NCI-H146 (cell line): ENCODE measurements around the gene PSMG2.

Experiments used
- DNase-seq: peaks from one replicate; lab custom pipeline; 2025; lab: John Stamatoyannopoulos, UW

PSMG2 gene

DNA sequence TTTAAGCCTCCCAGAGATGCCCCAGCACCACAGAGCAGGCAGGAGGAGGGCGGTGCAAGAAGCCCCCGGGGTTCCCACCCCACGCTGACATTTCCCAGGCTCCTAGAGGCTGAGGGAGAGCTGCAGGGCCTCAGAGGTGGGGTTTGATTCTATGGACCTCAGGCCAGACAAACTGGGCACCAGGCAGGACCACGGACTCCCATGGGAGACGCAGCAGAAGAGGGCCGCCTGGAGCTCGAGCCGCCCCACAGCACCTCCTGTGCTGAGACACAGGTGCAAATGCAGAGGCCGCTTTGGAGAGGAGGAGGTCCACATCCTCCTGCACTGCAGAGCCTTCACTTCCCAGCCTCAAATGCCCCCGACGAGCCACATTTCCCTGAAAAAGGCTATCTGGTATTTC is 62.7 kb downstream of the PSMG2 start:
- no peak for DNase-seq

DNA sequence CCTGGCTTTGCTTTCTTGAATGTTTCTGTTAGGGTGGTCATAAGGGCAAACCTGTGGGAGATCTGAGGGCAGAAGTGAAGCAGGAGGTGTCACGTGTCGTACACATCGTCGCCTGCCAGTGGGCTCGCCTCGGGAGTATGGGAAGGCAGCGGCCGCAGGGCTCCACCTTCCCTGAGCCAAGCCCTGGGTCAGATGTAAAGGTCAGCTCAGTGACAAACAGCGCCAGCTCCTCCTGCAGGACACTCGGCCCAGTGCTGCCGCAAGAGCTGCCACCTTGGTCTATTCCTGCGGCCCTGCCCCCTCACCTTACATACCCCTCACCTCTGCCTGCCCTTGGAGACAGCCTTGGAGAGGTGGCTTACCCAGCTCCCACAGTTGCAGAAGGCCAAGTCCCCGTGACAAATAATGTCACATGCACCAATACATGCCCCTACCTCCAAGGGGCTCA is 64.2 kb downstream of the PSMG2 start:
- no peak for DNase-seq

DNA sequence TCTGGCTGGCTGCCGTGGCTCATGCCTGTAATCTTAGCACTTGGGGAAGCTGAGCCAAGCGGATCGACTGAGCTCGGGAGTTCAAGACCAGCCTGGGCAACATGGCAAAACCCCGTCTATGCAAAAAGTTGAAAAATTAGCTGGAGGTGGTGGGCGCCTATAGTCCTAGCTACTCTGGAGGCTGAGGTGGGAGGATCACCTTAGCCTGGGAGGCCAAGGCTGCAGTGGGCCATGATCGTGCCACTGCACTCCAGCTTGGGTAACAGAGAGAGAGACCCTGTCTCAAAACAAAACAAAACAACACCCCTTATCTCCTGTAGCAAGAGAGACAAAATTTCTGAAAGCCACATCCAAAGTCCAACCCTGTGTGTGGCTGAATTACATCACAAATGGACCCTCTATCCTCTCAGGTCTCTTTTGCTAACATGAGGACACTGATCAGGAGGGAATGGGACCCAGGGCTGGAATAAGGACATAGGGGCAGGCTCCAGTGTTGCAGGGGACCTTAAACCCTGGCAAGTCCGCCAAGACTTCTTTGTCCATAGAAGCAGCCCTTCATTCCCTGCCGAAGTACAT is 64.8 kb downstream of the PSMG2 start:
- no peak for DNase-seq

DNA sequence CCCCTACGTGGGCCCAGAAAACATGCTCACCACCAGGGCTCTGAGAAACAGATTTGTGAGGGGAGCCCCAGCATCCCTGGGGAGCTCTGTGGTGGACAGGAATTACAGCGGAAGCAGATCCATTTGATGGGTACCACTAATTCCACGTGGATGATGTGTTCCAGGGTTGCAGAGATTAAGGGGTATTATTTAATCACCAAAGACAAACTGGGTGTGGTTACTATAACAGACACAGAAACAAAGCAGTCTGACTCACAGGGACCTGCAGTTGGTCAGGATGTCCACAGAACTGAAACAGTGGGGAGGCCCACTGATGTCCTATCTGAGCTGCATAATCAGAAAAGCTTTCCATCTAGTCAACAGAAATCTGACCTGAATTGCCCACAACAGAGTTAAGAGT is 65.8 kb downstream of the PSMG2 start:
- no peak for DNase-seq

DNA sequence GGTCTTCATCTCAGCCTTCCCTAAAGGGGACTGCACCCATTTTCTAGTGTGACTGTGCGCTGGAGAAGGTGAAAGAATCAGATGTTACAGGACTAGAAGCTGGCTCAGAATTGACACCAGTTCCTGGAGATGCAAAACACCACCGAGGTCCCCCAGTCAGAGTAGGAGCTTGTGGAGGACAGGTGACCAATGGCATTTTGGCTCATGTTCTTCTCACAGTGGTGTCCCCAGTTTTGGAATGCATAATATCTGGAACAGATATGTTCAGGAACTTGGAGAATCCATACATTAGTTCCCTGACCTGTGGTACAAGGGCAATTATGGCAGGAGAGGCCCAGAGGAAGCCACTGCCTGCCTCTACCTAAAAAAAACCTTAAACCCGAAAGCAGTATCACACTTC is 66.3 kb downstream of the PSMG2 start:
- no peak for DNase-seq

DNA sequence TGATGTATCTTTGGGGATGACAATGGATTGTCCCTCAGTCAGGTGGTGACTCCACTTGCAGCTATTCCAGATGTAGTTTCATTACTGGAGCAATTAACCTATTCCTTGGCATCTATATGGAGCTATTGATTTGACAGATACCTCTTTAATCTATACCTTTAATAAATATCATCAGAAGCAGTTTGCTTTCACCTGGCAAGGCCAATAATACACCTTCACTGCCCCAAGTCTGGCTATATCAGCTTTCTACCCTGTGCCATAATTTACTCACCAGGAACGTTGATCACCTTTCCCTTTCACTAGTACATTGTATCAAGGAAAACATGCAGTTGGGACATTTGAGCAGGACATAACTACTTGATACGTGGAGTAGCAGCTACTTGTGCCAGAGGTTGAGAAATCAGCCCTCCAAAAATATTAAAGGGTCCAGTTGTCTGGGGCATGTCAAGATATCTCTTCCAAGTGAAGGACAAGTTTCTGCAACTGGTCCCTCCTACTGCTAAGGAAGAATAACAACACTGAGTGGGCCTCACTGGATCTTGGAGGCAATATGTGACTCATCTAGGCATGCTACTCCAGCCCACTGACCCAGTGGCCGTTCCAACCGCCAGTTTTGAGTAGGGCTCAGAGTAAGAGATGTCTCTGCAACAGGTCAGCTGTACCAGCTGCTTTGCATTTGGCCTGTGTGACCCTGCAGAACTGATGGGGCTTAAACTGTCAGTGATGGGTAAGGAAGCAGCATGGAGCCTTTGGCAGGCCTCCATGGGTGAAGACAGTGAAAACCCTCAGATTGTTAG is 67.0 kb downstream of the PSMG2 start:
- DNase-seq, result no peak

DNA sequence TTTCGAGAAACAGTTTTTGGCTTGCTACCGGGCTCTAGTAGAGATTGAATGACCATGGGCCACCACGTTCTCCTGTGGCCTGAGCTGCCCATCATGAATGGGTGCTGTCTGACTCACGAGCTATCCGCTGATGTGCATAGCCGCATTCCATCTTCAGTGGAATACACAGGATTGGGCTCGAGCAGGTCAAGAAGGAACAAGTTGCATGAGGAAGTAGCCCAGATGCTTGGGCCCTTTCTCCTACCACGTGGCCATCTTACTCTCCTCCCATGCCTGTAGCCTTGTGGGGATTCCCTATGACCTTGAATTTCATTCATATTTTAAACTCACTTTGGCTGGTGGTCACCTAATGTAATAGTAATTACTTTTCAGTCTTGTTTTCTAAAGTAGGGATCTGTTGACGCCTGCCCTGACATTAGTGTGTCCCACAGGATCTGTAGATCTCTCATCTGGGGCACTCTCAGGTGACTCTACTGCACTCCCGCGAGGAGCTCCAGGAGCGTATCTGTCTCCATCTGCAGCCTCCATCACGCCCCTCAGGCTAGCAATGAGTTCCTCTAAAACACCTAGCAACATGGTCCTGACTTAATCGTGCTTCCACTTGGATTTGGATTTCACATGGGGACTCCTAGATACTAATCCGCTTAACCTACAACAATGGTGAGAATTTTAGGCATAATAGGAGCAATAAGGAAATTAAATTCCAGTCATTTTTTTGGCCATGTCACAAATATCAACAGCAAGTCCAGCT is 67.8 kb downstream of the PSMG2 start:
- no peak for DNase-seq

DNA sequence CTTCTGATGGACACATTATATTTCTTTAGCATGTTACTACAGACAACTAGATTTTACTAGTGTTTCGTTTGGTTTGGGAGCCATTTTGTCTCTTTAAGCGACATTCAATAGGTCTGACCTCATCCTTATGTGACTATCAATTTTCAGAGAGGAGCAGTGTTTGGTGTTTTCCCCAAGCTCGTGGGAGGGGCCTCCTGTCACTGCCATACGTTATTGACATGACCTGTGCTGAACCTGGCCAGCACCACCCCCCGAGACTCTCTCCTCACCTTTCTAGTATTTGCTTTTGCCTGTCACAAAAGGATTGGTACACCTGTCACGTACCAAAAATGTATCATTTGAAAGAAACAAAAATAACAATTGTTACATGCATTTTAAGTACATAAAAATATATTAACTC is 69.3 kb downstream of the PSMG2 start:
- DNase-seq, result peak; percentile 50

DNA sequence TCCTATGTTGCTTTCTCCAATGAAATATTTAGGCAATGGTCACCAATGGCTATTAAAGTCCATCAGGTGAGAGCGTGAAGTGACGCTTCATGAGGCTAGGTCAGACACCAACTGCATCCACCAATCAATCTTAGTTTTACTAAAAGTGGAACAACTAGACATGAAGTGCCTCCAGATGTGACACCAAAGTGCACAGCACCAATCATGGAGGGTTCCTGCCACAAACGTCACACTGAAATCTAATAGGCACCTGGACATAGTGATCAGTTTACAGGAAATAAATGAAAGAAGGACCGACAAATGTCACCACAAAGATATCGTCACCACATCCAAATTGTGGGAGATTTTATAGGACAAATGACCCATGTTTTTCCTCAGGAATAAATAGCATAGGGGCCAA is 70.5 kb downstream of the PSMG2 start:
- no peak for DNase-seq

DNA sequence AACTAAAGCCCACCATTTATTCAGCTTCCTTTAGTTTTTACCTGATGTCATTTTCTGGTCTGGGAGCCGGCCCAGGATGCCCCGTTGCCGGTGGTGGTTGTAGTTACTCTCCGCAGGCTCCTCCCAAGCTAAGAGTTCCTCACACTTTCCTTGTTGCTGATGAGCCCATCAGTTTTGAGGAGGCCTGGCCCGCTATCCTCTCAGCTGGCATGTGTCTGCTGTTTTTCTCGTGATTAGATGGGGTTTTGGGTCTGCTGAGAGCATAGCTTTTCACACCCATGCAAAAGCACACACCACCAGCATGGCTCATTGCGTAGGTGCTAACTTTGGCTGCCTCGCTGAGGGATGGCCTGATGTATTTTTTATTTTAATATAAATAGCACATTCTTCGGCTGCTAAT is 72.1 kb downstream of the PSMG2 start:
- no peak for DNase-seq
